Measurements from ENCODE around the gene HDAC10.
"Not testable (repeated sequence)": the region's sequence is repeated elsewhere in the genome, so short reads cannot be mapped to it uniquely, and the experiment has no call there.

Gene HDAC10

GRCh38 chr22:50207383-50208140 lies 43.5 kb downstream of the HDAC10 start:
- Histone ChIP-seq H3K27me3 (ENCODE audit: control insufficient read depth in 1 of 2, insufficient read depth in 2 of 2, low read length in 2 of 2) (no peaks in the 10 kb centered on the region), H3K4me3 (ENCODE audit: low read depth in 1 of 2, low read length in 2 of 2) (no peak overlapping the region), H3K36me3 (ENCODE audit: insufficient read depth, low read length) (peaks cover 51% of the 10 kb centered on the region), H3K27ac (ENCODE audit: low read depth, low read length) (no peak overlapping the region), H3K9me3 (ENCODE audit: low read length) (no peaks in the 10 kb centered on the region), H3K9ac (ENCODE audit: low read length) (no peak overlapping the region), H3K4me1 (ENCODE audit: insufficient read depth, low read length) (peaks cover under 1% of the 10 kb centered on the region)

- H3K4me3 ChIP-seq (ENCODE audit: low read depth in 1 of 2, low read length in 2 of 2) = no peak overlapping the region
- H3K4me1 ChIP-seq (ENCODE audit: insufficient read depth, low read length) = peaks cover 10% of the 10 kb centered on the region
- no peak overlapping the region for H3K9ac ChIP-seq (ENCODE audit: low read length)
- H3K9me3 ChIP-seq (ENCODE audit: low read length) = no peaks in the 10 kb centered on the region
- no peaks in the 10 kb centered on the region for H3K27me3 ChIP-seq (ENCODE audit: control insufficient read depth in 1 of 2, insufficient read depth in 2 of 2, low read length in 2 of 2)
- peaks cover 44% of the 10 kb centered on the region for H3K36me3 ChIP-seq (ENCODE audit: insufficient read depth, low read length)
- H3K27ac ChIP-seq (ENCODE audit: low read depth, low read length) = no peak overlapping the region
These were observed 44.5 kb downstream of the HDAC10 start for GRCh38 chr22:50206599-50206998.

DNA sequence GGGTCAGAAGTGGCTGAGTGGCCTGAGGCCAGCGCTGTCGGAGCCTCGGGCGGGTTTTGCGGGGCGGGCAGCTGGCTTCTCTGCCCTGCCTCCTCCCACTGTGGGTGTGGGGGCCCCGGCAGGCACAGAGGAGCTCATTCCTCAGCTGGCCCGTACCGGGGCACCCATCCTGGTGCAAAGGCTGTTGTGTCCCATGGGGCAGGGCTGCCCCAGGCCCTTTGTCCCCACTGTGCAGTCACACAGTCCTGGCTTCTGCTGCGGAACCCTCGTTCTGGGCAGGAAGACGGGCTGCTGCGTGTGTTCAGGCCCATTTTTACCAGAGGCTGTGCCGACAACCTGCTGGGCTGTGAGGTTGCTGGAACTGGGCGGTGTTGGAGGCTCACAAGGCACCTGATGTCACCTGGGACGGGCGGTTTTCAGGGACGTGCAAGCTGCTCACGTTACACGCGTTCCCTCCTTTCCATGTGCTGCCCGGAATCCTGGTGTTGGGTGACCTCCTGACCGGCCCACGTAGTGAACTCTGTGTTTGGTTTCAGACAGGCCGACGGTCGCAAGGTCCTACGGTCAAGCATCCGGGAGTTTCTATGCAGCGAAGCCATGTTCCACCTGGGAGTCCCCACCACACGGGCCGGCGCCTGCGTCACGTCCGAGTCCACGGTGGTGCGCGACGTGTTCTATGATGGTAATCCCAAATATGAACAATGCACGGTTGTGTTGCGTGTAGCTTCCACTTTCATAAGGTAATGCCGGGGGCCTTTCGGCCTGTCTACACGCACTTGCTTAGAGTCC lies 45.1 kb downstream of the HDAC10 start:
- Histone ChIP-seq H3K27me3 (ENCODE audit: control insufficient read depth in 1 of 2, insufficient read depth in 2 of 2, low read length in 2 of 2) (no peaks in the 10 kb centered on the region), H3K4me3 (ENCODE audit: low read depth in 1 of 2, low read length in 2 of 2) (no peak overlapping the region), H3K9me3 (ENCODE audit: low read length) (no peaks in the 10 kb centered on the region), H3K27ac (ENCODE audit: low read depth, low read length) (no peak overlapping the region), H3K9ac (ENCODE audit: low read length) (no peak overlapping the region), H3K36me3 (ENCODE audit: insufficient read depth, low read length) (peaks cover 40% of the 10 kb centered on the region), H3K4me1 (ENCODE audit: insufficient read depth, low read length) (peaks cover 10% of the 10 kb centered on the region)

DNA sequence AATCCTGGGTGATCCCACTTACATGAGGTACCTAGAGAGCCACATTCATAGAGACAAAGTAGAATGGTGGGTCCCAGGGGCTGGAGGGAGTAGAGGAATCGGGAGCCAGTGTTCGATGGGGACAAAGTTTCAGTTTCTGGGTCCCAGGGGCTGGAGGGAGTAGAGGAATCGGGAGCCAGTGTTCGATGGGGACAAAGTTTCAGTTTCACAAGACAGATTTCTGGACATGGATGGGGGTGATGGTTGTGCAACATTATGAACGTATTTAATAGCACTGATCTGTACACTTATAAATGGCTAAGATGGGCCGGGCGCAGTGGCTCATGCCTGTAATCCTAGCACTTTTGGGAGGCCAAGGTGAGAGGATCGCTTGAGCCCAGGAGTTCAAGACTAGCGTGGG lies 46.1 kb downstream of the HDAC10 start:
- not testable (repeated sequence) for H3K9me3 ChIP-seq (ENCODE audit: low read length); H3K27ac ChIP-seq (ENCODE audit: low read depth, low read length); H3K9ac ChIP-seq (ENCODE audit: low read length); H3K4me3 ChIP-seq (ENCODE audit: low read depth in 1 of 2, low read length in 2 of 2); H3K27me3 ChIP-seq (ENCODE audit: control insufficient read depth in 1 of 2, insufficient read depth in 2 of 2, low read length in 2 of 2)
- peaks cover 11% of the 10 kb centered on the region for H3K4me1 ChIP-seq (ENCODE audit: insufficient read depth, low read length)
- H3K36me3 ChIP-seq (ENCODE audit: insufficient read depth, low read length) = peaks cover 30% of the 10 kb centered on the region

GRCh38 chr22:50204571-50204970 lies 46.5 kb downstream of the HDAC10 start:
- peaks cover 30% of the 10 kb centered on the region for H3K36me3 ChIP-seq (ENCODE audit: insufficient read depth, low read length)
- peaks cover 15% of the 10 kb centered on the region for H3K4me1 ChIP-seq (ENCODE audit: insufficient read depth, low read length)
- H3K9me3 ChIP-seq (ENCODE audit: low read length) = no peaks in the 10 kb centered on the region
- no peak overlapping the region for H3K9ac ChIP-seq (ENCODE audit: low read length)
- H3K27ac ChIP-seq (ENCODE audit: low read depth, low read length) = no peak overlapping the region
- H3K4me3 ChIP-seq (ENCODE audit: low read depth in 1 of 2, low read length in 2 of 2) = no peak overlapping the region
- no peaks in the 10 kb centered on the region for H3K27me3 ChIP-seq (ENCODE audit: control insufficient read depth in 1 of 2, insufficient read depth in 2 of 2, low read length in 2 of 2)

DNA sequence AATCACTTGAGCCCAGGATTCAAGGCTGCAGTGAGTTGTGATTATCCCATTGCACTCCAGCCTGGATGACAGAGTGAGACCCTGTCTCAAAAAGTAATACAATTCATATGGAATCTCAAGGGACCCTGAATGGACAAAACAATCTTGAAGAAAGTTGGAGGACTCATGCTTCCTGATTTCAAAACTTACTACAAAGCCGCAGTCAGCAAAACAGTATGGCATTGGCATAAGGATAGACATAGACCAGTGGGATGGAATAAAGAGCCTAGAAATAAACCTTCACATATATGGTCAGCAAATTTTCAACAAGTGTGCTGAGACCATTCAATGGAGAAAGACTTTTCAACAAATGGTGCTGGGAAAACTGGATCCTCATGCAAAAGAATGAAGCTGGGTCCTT lies 47.8 kb downstream of the HDAC10 start:
- H3K4me1 ChIP-seq (ENCODE audit: insufficient read depth, low read length) = peaks cover 17% of the 10 kb centered on the region
- peaks cover 30% of the 10 kb centered on the region for H3K36me3 ChIP-seq (ENCODE audit: insufficient read depth, low read length)
- H3K27ac ChIP-seq (ENCODE audit: low read depth, low read length) = no peak overlapping the region
- H3K4me3 ChIP-seq (ENCODE audit: low read depth in 1 of 2, low read length in 2 of 2) = no peak overlapping the region
- H3K9me3 ChIP-seq (ENCODE audit: low read length) = no peaks in the 10 kb centered on the region
- H3K27me3 ChIP-seq (ENCODE audit: control insufficient read depth in 1 of 2, insufficient read depth in 2 of 2, low read length in 2 of 2) = no peaks in the 10 kb centered on the region
- H3K9ac ChIP-seq (ENCODE audit: low read length) = no peak overlapping the region

DNA sequence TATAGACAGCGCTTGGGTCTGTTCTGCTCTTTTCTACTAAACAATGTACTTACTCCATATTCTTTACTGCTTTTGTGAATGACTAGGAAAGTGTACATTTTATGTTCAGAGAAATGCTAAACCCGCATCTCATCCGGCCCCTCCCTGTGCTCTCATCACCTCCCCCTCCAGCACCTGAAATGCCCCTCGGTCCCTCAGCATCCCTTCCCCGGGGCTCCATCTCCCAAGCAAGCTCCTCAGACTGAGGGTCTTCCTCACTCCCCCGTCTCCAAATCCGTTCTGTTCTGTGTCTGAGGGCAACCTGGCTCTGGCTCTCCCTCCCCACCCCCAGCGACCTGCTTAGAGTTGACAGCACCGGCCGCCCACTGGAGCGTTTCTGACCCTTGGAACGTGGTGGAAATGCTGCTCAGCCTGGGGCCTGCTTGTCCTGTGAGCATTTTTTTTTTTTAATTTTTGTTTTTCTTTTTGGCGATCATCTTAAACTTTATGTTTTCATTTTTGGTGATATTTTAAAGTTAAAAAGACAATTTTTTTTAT lies 48.9 kb downstream of the HDAC10 start:
- Histone ChIP-seq H3K27me3 (ENCODE audit: control insufficient read depth in 1 of 2, insufficient read depth in 2 of 2, low read length in 2 of 2) (no peaks in the 10 kb centered on the region), H3K4me3 (ENCODE audit: low read depth in 1 of 2, low read length in 2 of 2) (peak overlapping the region; percentile 63 to 64), H3K9ac (ENCODE audit: low read length) (peak overlapping the region; percentile 49), H3K36me3 (ENCODE audit: insufficient read depth, low read length) (peaks cover 25% of the 10 kb centered on the region), H3K27ac (ENCODE audit: low read depth, low read length) (no peak overlapping the region), H3K4me1 (ENCODE audit: insufficient read depth, low read length) (peaks cover 17% of the 10 kb centered on the region), H3K9me3 (ENCODE audit: low read length) (no peaks in the 10 kb centered on the region)

- Histone ChIP-seq H3K27ac (ENCODE audit: low read depth, low read length) (peak overlapping the region; percentile 58), H3K9me3 (ENCODE audit: low read length) (no peaks in the 10 kb centered on the region), H3K4me3 (ENCODE audit: low read depth in 1 of 2, low read length in 2 of 2) (peak overlapping the region; percentile 63 to 74), H3K27me3 (ENCODE audit: control insufficient read depth in 1 of 2, insufficient read depth in 2 of 2, low read length in 2 of 2) (no peaks in the 10 kb centered on the region), H3K36me3 (ENCODE audit: insufficient read depth, low read length) (peaks cover 18% of the 10 kb centered on the region), H3K9ac (ENCODE audit: low read length) (peak overlapping the region; percentile 49), H3K4me1 (ENCODE audit: insufficient read depth, low read length) (peaks cover 17% of the 10 kb centered on the region)
These were observed 49.6 kb downstream of the HDAC10 start for GRCh38 chr22:50201191-50202129.

- Histone ChIP-seq H3K27me3 (ENCODE audit: control insufficient read depth in 1 of 2, insufficient read depth in 2 of 2, low read length in 2 of 2) (no peaks in the 10 kb centered on the region), H3K9ac (ENCODE audit: low read length) (peak within 1 kb of the TSS; percentile 49), H3K4me3 (ENCODE audit: low read depth in 1 of 2, low read length in 2 of 2) (peak within 1 kb of the TSS; percentile 63 to 74), H3K4me1 (ENCODE audit: insufficient read depth, low read length) (peaks cover 17% of the 10 kb centered on the region), H3K36me3 (ENCODE audit: insufficient read depth, low read length) (peaks cover 11% of the 10 kb centered on the region), H3K9me3 (ENCODE audit: low read length) (no peaks in the 10 kb centered on the region), H3K27ac (ENCODE audit: low read depth, low read length) (peak within 1 kb of the TSS; percentile 58)
These were observed 50.4 kb downstream of the HDAC10 start, which contains the start of gene SELENOO for GRCh38 chr22:50200461-50201190. SELENOO (plus strand) TSS chr22:50201011; CDS start chr22:50201037, 26 bp downstream.

DNA sequence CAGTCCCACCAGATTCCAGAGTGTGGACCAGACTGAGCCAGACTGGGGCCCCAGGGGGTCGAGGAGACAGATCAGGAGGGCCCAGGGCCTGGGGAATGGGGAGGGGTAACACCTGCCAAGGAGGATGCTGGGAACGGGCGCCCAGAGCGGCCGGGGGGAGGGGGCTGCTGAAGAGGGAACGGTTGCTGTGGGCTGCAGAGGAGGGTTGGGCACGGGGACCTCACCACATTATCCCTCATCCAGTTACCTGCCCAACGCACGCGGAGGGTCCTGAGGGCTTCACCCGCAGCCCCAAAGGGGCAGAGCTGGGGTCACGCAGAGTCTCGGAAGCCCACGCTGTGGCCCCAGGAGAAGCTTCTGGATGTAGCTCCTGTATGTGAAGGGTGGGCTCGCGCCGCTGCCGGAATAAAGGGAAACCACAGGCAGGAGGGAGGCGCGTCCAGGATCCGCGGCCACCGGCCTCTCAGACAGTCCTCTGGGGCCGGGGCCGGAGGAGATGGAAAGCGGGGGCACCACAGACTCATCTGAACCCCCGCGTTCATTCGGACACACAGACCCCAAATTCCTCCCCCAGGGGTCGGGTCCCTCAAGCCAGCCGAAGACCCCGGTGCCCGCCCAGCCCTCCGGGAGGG lies 51.1 kb downstream of the HDAC10 start:
- Histone ChIP-seq H3K27me3 (ENCODE audit: control insufficient read depth in 1 of 2, insufficient read depth in 2 of 2, low read length in 2 of 2) (no peaks in the 10 kb centered on the region), H3K27ac (ENCODE audit: low read depth, low read length) (peak overlapping the region; percentile 27), H3K9me3 (ENCODE audit: low read length) (no peaks in the 10 kb centered on the region), H3K4me1 (ENCODE audit: insufficient read depth, low read length) (peaks cover 17% of the 10 kb centered on the region), H3K4me3 (ENCODE audit: low read depth in 1 of 2, low read length in 2 of 2) (peak overlapping the region; percentile 55 to 74), H3K9ac (ENCODE audit: low read length) (no peak overlapping the region), H3K36me3 (ENCODE audit: insufficient read depth, low read length) (peaks cover 11% of the 10 kb centered on the region)
